Fibroblast of villous mesenchyme (primary cell): ENCODE results near the gene CDH23. TPM values are rescaled to one million over a fixed set of nuclear protein-coding genes. Genes with fewer than 3 reads are reported as not detected.
A peak's percentile ranks its signal among the peaks of the same experiment; 100 is the strongest.

ENCODE experiments used
- DNase-seq: peaks from one replicate; pipeline ENCODE4 v3.0.0-alpha.2; 2010; ENCODE audit warnings: low read depth
- H3K4me3 ChIP-seq: 2 replicates; pipeline ENCODE4 v1.5.1; 2011; ENCODE audit warnings: low read depth, mild to moderate bottlenecking, low read length
- total RNA-seq: library from RNA; depleted of rRNA; stranded (reverse); fragments of >200 nt; gene quantifications from 2 replicates; pipeline ENCODE4 v1.2.3, GENCODE V29; 2012
- TF ChIP-seq, protein P1 (sequence below): IDR thresholded peaks from 2 replicates; pipeline ENCODE4 v1.5.1; 2012; ENCODE audit warnings: low read depth, mild to moderate bottlenecking, low read length; ENCODE audit not compliant: insufficient read depth

CDH23 gene
- total RNA-seq, 1 donor = under 0.01 TPM

DNA sequence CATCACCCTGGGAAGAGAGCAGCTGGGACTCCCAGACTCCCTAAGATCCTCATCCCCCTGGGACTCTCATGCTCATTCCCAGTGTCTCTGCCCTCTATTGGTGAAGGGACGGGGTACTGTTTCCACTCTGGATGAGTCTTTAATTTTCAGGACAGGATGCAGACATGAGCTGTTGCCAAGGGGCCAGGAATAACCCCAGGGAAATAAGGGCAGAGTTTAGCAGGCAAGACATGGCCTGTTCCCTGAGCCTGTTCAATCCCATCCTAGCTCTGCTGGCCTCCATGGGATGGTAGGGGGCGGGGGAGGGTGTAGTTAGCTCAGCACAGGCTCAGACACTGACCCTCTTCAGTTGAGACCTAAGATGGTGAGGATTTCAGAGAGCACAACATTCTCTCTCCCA lies 308.9 kb downstream of the CDH23 start:
- DNase-seq = no peak
- no peak overlapping the region for H3K4me3 ChIP-seq
- TF ChIP-seq, protein P1, sequence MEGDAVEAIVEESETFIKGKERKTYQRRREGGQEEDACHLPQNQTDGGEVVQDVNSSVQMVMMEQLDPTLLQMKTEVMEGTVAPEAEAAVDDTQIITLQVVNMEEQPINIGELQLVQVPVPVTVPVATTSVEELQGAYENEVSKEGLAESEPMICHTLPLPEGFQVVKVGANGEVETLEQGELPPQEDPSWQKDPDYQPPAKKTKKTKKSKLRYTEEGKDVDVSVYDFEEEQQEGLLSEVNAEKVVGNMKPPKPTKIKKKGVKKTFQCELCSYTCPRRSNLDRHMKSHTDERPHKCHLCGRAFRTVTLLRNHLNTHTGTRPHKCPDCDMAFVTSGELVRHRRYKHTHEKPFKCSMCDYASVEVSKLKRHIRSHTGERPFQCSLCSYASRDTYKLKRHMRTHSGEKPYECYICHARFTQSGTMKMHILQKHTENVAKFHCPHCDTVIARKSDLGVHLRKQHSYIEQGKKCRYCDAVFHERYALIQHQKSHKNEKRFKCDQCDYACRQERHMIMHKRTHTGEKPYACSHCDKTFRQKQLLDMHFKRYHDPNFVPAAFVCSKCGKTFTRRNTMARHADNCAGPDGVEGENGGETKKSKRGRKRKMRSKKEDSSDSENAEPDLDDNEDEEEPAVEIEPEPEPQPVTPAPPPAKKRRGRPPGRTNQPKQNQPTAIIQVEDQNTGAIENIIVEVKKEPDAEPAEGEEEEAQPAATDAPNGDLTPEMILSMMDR = no peak

DNA sequence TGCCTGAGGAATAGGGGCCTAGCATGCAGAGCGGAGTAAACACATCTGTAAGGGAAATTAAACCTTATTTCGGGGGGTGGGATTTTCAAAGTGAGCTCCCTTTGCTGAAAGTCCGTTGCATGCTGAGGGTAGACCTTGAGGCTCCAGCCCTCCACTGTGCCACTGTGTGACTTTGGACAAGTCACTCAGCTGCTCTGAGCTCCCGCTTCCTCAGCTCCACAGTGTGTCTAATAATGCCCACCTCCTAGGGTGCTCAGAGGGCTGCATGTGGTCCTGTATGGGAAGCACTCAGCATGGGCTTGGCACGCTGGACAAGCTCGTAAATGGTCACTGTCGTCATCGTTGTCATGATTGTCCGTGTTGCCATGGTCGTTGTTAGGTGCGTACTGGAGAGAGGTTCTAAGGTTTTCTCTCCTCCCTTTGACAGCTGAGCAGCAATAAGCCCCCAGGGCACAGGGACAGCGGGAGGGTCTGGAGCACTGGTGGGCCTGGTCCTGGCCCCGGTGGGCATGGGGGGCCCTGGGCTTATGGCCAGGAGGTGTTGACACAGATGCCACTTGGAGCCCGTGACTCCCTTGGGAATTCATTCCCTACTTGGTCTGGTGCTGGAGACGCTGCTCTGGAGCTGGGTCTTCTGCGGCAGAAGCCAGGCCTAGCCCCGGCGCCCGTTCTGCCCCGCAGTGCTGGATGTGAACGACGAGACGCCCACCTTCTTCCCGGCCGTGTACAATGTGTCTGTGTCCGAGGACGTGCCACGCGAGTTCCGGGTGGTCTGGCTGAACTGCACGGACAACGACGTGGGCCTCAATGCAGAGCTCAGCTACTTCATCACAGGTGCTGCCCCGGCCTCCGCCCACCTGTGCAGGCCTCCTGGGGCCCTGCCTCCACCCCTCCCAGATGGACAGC lies 309.7 kb downstream of the CDH23 start:
- TF ChIP-seq, protein P1 = no peak
- no peak for DNase-seq
- H3K4me3 ChIP-seq = no peak overlapping the region

DNA sequence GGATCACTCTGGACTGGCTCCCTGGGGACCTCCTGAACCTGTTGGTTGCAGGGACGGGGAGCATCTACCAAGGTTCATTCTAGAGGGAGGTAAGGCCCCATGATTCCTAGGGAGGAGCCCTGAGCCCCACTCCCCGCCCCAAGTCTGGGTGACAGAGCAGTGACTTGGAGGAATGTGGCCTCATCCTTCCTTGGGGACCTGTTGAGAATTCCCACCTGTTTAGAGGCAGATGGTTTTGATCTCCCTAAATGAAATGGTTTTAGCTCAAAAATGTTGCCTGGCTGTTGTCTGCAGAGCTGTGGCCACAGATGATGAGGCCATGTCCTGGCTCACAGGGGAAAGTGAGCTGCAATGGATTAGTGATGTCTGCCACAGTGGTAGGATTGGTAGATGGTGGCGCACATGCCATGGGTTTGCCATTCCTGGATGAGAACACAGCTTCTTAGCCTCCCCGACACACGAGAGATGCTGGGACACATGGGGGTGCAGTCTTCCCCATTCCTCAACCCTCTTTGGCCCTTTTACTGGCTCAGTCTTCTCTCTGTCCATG lies 310.6 kb downstream of the CDH23 start:
- H3K4me3 ChIP-seq = no peak overlapping the region
- TF ChIP-seq, protein P1 = no peak
- DNase-seq = no peak

DNA sequence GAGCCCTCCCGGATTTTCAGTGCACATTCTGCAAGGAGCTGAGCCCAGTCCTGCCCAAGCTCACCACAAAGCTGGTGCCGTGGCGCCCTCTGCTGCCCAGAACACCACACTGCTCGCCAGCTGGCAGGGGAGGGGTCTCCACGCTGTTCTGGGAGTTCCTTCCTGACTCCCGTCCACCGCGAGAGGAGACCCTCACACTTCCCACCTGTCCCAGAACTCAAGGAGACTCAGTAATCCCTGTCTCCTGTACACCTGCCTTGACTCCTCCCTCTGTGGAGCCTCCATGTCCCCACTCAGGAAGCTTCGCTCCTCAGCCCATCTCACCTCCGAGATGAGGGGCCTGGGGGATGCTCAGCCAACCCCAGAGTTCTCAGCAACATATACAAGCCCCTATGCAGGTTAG lies 311.6 kb downstream of the CDH23 start:
- peak; percentile 24 for DNase-seq

DNA sequence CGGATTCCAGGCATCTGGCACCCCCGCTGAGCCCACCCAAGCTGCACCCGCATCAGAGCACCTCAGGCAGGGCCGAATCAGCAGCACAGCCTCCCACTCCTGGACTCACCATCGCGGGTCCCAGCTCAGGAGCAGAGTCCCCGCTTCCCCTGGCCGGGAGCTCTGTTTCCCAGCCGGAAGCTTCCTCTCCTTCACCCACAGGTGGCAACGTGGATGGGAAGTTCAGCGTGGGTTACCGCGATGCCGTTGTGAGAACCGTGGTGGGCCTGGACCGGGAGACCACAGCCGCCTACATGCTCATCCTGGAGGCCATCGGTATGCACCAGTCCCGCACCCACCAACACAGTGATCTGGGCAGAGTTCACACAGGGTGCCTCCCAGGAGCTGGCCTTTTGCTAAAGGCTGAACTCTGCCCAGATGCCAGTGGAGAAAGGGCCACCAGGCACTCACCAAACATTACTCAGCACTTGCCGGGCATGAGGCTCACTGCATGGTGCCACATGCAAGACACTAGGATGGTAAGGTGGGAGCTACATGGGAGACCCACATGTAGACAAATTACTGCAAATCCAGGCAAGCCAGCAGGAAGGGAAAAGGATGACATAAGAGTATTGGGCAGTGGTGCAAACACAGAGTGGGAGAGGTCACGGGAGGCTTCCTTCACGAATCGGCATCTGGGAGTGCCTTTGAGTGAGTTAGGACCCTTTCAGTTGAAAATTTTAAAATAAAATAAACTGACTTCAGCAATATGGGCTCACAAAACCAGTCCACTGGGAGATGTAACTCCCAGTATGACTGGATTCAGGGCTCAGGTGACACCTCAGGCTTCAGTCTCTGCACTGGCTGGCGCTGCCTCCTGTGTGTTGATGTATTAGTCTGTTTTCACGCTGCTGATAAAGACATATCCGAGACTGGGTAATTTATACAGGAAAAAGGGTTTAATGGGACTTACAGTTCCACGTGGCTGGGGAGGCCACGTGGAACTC lies 312.5 kb downstream of the CDH23 start:
- no peak overlapping the region for H3K4me3 ChIP-seq
- TF ChIP-seq, protein P1 = no peak
- no peak for DNase-seq

More for the DNA sequence above, 311.6 kb downstream of the CDH23 start:
- H3K4me3 ChIP-seq = no peak overlapping the region
- TF ChIP-seq, protein P1 = peak; percentile 75

DNA sequence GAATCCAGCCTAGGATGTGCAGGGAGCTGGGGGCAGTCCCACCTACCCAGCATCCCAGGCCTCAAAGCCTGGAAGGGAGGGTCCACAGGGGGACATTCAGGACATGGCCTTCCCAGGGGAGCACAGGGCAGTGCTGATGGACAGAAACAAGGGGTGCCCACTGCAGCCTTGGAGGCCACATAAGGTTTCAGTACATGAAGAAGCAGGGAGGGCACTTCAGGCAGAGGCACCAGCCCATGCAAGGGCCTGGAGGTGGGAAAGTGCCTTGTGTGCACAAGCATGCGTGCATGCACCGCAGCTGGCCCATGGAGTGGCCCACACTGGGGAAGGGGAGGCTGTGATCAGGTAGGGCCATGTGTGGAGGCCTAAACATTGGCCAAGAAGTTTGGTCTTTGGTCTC lies 313.8 kb downstream of the CDH23 start:
- TF ChIP-seq, protein P1 = no peak
- no peak overlapping the region for H3K4me3 ChIP-seq
- no peak for DNase-seq
